ENCODE measurements around the gene KCNJ10. TPM values are rescaled to one million over a fixed set of nuclear protein-coding genes. Genes with fewer than 3 reads are reported as not detected.

KCNJ10 gene
- 1.4 to 1.6 TPM (median 1.4 TPM) in 3 replicates for total RNA-seq (2021)
- percentile 31 among the genes with signal in this experiment for Bru-seq, nascent RNA
- long read RNA-seq, experiment 1, full-length matches to known transcripts = 4 of 4 reads
- long read RNA-seq, experiment 1, partial matches to known transcripts = 0 of 4 reads
- long read RNA-seq, experiment 1, other reads (novel, unspliced or antisense) = 0 of 4 reads
- long read RNA-seq, experiment 2, full-length matches to known transcripts = 1 of 1 reads
- long read RNA-seq, experiment 2, partial matches to known transcripts = 0 of 1 reads
- long read RNA-seq, experiment 2, other reads (novel, unspliced or antisense) = 0 of 1 reads
- long read RNA-seq, experiment 3 = 0 reads

DNA sequence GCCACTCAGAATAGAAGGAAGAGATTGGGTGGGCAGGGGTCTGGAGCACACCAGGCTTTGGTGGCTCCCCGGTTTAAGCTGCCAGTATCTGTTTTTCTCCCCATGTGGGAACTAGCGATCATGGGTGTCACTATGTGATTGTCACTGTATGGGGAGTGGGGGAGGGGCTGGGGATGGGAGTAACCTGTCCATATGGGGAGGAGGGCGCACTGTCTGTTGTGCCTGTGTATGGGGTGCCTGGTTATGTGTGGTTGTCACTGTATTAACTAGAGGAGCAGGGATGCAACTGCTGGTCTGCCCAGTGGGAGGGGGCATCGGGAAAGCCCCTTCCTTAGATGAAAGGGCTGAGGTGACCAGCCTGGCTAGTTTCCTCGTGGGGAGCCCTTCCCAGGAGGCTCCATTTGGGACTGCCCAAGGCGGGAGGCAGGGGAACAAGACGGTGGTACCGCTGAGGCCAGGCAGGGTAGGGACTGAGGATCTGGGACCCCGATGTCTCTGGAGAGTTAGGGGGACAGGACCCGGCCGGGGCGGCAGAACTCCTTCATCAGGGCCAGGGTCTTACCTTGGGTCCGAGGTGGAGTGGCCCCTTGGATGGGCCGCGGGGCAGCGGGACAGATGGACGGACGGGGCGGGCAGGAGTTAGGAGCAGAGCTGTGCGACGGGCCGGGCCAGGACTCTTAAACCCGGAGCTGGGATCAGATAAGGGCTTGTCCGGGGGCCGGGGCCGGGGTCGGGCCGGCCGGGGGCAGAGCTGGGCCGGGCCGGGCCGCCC is at the start of gene KCNJ10:
KCNJ10 (minus strand) TSS at position 701 of the 772 bp plus-strand sequence. CDS start 27,628 bp downstream, outside the sequence.
- CTCF ChIA-PET = interaction anchor here (0.6 to 29.5 kb wide), 10 partner anchors 8 to 307 kb away, joined by 3 to 978 read pairs (median 6); partner anchors contain the start of gene NHLH1
- Mint-ChIP-seq H3K4me1 (peaks cover 32% of the 10 kb centered on the region), H3K27ac (peak within 1 kb of the TSS; percentile 50; the same call in 1 of the 2 replicates), H3K4me3 (peak within 1 kb of the TSS; percentile 96), H3K27me3 (ENCODE audit: low read depth) (peaks cover 74% of the 10 kb centered on the region), H3K9me3 (no peaks in the 10 kb centered on the region), H3K36me3 (no peaks in the 10 kb centered on the region)
- TF ChIP-seq SP1 (CRISPR knock-in tag; conservative IDR thresholded peaks at IDR 0.05) (peak; percentile 19; the same call in 1 of the 2 replicates), SOX15 (CRISPR knock-in tag; IDR thresholded peaks at IDR 0.05) (no peak)
- TF ChIP-seq, protein P1, sequence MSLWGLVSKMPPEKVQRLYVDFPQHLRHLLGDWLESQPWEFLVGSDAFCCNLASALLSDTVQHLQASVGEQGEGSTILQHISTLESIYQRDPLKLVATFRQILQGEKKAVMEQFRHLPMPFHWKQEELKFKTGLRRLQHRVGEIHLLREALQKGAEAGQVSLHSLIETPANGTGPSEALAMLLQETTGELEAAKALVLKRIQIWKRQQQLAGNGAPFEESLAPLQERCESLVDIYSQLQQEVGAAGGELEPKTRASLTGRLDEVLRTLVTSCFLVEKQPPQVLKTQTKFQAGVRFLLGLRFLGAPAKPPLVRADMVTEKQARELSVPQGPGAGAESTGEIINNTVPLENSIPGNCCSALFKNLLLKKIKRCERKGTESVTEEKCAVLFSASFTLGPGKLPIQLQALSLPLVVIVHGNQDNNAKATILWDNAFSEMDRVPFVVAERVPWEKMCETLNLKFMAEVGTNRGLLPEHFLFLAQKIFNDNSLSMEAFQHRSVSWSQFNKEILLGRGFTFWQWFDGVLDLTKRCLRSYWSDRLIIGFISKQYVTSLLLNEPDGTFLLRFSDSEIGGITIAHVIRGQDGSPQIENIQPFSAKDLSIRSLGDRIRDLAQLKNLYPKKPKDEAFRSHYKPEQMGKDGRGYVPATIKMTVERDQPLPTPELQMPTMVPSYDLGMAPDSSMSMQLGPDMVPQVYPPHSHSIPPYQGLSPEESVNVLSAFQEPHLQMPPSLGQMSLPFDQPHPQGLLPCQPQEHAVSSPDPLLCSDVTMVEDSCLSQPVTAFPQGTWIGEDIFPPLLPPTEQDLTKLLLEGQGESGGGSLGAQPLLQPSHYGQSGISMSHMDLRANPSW (CRISPR knock-in tag; conservative IDR thresholded peaks at IDR 0.05; ENCODE audit: low read depth) = no peak
- POLR2A ChIA-PET = interaction anchor here (1.3 kb wide), 1 partner anchor 8 kb away, joined by 3 read pairs; no protein-coding TSS in a partner anchor
- no peak for ATAC-seq
- DNase-seq (ENCODE audit: low spot score) = no peak

DNA sequence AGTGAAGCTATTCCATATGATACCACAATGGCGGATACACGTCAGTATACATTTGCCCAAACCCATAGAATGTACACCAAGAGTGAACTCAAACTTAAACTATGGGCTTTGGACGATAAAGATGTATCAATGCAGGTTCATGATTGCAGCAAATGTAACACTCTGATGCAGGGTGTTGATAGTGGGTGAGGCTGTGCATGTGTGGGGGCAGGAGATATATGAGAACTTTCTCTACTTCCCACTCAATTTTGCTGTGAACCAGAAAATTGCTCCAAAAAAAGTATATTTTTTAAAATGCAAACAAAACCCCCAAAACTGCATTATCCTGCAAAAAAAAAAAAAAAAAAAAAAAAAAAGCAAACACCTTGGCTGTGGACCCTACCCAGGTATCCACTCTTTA is 49.0 kb upstream of the KCNJ10 start:
- H3K9me3 Mint-ChIP-seq = no peaks in the 10 kb centered on the region

More for the DNA sequence above, 49.0 kb upstream of the KCNJ10 start:
- H3K27ac Mint-ChIP-seq = no peak overlapping the region
- no peak for DNase-seq (ENCODE audit: low spot score)
- peaks cover 47% of the 10 kb centered on the region for H3K4me1 Mint-ChIP-seq
- H3K4me3 Mint-ChIP-seq = no peak overlapping the region
- no peak for TF ChIP-seq CBFB (CRISPR knock-in tag; IDR thresholded peaks at IDR 0.05; ENCODE audit: low read depth)
- TF ChIP-seq, protein P2, sequence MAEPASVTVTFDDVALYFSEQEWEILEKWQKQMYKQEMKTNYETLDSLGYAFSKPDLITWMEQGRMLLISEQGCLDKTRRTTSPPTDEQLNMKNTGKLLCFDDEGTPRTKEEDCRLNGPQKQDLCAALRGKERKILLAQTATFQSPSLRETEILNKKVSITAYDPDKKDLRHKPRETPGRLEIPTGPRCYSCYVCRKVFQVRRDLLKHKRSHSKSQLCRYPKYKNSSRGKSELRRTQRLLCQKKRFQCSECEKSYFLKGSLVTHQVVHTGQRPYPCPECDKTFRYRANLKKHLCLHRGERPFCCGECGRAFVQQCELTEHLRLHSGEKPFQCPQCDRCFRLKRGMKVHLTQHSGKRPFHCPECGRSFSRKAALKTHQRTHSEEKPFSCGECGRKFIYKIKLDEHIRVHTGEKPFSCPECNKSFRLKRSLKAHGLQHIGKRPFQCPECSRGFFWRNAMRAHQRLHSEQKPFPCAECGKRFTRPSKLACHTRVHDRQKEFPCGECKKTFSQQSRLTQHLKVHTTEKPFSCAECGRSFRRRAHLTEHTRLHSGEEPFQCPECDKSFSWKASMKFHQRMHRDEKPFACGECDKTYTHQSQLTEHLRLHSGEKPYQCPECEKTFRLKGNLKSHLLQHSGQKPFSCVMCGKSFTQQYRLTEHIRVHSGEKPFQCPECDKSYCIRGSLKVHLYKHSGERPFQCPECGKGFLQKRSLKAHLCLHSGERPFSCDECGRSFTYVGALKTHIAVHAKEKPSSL (CRISPR knock-in tag; conservative IDR thresholded peaks at IDR 0.05) = no peak
- TF ChIP-seq ZNF317 (CRISPR knock-in tag; IDR thresholded peaks at IDR 0.05; ENCODE audit: borderline replicate concordance, low read depth) = no peak
- TF ChIP-seq ZNF423 (CRISPR knock-in tag; IDR thresholded peaks at IDR 0.05) = no peak
- TF ChIP-seq ETV6 (CRISPR knock-in tag; IDR thresholded peaks at IDR 0.05) = no peak
- TF ChIP-seq, protein P3, sequence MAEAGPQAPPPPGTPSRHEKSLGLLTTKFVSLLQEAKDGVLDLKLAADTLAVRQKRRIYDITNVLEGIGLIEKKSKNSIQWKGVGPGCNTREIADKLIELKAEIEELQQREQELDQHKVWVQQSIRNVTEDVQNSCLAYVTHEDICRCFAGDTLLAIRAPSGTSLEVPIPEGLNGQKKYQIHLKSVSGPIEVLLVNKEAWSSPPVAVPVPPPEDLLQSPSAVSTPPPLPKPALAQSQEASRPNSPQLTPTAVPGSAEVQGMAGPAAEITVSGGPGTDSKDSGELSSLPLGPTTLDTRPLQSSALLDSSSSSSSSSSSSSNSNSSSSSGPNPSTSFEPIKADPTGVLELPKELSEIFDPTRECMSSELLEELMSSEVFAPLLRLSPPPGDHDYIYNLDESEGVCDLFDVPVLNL (CRISPR knock-in tag; IDR thresholded peaks at IDR 0.05; ENCODE audit: borderline replicate concordance, low read depth) = no peak
- TF ChIP-seq, protein P4, sequence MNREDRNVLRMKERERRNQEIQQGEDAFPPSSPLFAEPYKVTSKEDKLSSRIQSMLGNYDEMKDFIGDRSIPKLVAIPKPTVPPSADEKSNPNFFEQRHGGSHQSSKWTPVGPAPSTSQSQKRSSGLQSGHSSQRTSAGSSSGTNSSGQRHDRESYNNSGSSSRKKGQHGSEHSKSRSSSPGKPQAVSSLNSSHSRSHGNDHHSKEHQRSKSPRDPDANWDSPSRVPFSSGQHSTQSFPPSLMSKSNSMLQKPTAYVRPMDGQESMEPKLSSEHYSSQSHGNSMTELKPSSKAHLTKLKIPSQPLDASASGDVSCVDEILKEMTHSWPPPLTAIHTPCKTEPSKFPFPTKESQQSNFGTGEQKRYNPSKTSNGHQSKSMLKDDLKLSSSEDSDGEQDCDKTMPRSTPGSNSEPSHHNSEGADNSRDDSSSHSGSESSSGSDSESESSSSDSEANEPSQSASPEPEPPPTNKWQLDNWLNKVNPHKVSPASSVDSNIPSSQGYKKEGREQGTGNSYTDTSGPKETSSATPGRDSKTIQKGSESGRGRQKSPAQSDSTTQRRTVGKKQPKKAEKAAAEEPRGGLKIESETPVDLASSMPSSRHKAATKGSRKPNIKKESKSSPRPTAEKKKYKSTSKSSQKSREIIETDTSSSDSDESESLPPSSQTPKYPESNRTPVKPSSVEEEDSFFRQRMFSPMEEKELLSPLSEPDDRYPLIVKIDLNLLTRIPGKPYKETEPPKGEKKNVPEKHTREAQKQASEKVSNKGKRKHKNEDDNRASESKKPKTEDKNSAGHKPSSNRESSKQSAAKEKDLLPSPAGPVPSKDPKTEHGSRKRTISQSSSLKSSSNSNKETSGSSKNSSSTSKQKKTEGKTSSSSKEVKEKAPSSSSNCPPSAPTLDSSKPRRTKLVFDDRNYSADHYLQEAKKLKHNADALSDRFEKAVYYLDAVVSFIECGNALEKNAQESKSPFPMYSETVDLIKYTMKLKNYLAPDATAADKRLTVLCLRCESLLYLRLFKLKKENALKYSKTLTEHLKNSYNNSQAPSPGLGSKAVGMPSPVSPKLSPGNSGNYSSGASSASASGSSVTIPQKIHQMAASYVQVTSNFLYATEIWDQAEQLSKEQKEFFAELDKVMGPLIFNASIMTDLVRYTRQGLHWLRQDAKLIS (CRISPR knock-in tag; IDR thresholded peaks at IDR 0.05; ENCODE audit: borderline replicate concordance) = no peak
- TF ChIP-seq, protein P5, sequence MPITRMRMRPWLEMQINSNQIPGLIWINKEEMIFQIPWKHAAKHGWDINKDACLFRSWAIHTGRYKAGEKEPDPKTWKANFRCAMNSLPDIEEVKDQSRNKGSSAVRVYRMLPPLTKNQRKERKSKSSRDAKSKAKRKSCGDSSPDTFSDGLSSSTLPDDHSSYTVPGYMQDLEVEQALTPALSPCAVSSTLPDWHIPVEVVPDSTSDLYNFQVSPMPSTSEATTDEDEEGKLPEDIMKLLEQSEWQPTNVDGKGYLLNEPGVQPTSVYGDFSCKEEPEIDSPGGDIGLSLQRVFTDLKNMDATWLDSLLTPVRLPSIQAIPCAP (CRISPR knock-in tag; IDR thresholded peaks at IDR 0.05) = no peak
- no peak for TF ChIP-seq ZBTB21 (CRISPR knock-in tag; IDR thresholded peaks at IDR 0.05; ENCODE audit: borderline replicate concordance)
- no peak for TF ChIP-seq GTF2I (CRISPR knock-in tag; conservative IDR thresholded peaks at IDR 0.05)
- no peak for TF ChIP-seq PRRX2 (CRISPR knock-in tag; IDR thresholded peaks at IDR 0.05)
- TF ChIP-seq SMAD4 (CRISPR knock-in tag; IDR thresholded peaks at IDR 0.05) = no peak
- no peak for TF ChIP-seq ZNF219 (CRISPR knock-in tag; IDR thresholded peaks at IDR 0.05; ENCODE audit: borderline replicate concordance)
- ATAC-seq = no peak
- H3K27me3 Mint-ChIP-seq (ENCODE audit: low read depth) = no peaks in the 10 kb centered on the region
- ChIA-PET POLR2A (no interaction called here), CTCF (interaction anchor here (1.8 to 5.1 kb wide), 7 partner anchors 14 to 173 kb away, joined by 7 to 83 read pairs (median 12); partner anchors contain the start of gene IGSF8)
- H3K36me3 Mint-ChIP-seq = peaks cover 8% of the 10 kb centered on the region

All from WTC11 (cell line).